Activated naive CD4-positive, alpha-beta T cell treated with anti-CD3 and anti-CD28 coated beads for 36 hours (primary cell): ENCODE measurements around the gene PFN2. TPM values are rescaled to one million over a fixed set of nuclear protein-coding genes. Genes with fewer than 3 reads are reported as not detected.

Experiments used
- CTCF ChIA-PET: fragments of 350-600 bp; sonication (Branson Sonifier 250); formaldehyde crosslinking; loops from one replicate; lab custom pipeline; 2021; ENCODE audit warnings: antibody characterized with exemption; lab: Charles Lee
- DNase-seq: peaks from one replicate; pipeline ENCODE4 v3.0.0-alpha.2; 2020
- H3K27ac Mint-ChIP-seq: one replicate; pipeline ENCODE4 v1.8.0; 2021; ENCODE audit warnings: mild to moderate bottlenecking, mixed read lengths
- H3K27me3 Mint-ChIP-seq: one replicate; pipeline ENCODE4 v1.8.0; 2021; ENCODE audit warnings: low read depth, mixed read lengths
- H3K36me3 Mint-ChIP-seq: one replicate; pipeline ENCODE4 v1.8.0; 2021; ENCODE audit warnings: low read depth, mixed read lengths
- H3K4me1 Mint-ChIP-seq: one replicate; pipeline ENCODE4 v1.8.0; 2021; ENCODE audit warnings: low read depth, mixed read lengths
- H3K4me3 Mint-ChIP-seq: one replicate; pipeline ENCODE4 v1.8.0; 2021; ENCODE audit warnings: mild to moderate bottlenecking, moderate library complexity, mixed read lengths
- H3K9me3 Mint-ChIP-seq: one replicate; pipeline ENCODE4 v1.8.0; 2021; ENCODE audit warnings: mixed read lengths
- intact Hi-C: fragments of 100-400 bp; cut with micrococcal nuclease; formaldehyde crosslinking; loops from one replicate; pipeline ENCODE4 v1.15.1; 2023
- total RNA-seq, 2 experiments: library from RNA; stranded (reverse); gene quantifications; one replicate each; pipeline ENCODE4 v1.2.3, GENCODE V29; 2021

PFN2 gene
- 1 to 10 TPM; 4.0 to 4.5 TPM for total RNA-seq

GRCh38 chr3:149970716-149971402, at the start of gene PFN2:
PFN2 (minus strand) TSS chr3:149970895; CDS start chr3:149970856, 39 bp downstream.
- H3K36me3 Mint-ChIP-seq, result no peaks in the 10 kb centered on the region
- intact Hi-C loops, result loop anchor here (1.0 to 10.0 kb wide), 5 partner anchors 89 to 466 kb away; partner anchors contain the start of genes COMMD2, RNF13 and TSC22D2
- peak within 1 kb of the TSS; percentile 30 for H3K27ac Mint-ChIP-seq
- DNase-seq, result peak; percentile 52
- peaks cover 11% of the 10 kb centered on the region for H3K4me1 Mint-ChIP-seq
- H3K27me3 Mint-ChIP-seq, result peaks cover 20% of the 10 kb centered on the region
- CTCF ChIA-PET, result interaction anchor here (8.5 kb wide), 1 partner anchor 212 kb away, joined by 63 read pairs; no protein-coding TSS in a partner anchor
- no peaks in the 10 kb centered on the region for H3K9me3 Mint-ChIP-seq
- H3K4me3 Mint-ChIP-seq, result peak within 1 kb of the TSS; percentile 87

- Mint-ChIP-seq H3K9me3 (no peaks in the 10 kb centered on the region), H3K4me3 (no peak overlapping the region), H3K36me3 (no peaks in the 10 kb centered on the region), H3K27me3 (peaks cover 3% of the 10 kb centered on the region), H3K27ac (no peak overlapping the region), H3K4me1 (no peaks in the 10 kb centered on the region)
- no peak for DNase-seq
- intact Hi-C loops, result no loop called here
- CTCF ChIA-PET, result no interaction called here
Observed at GRCh38 chr3:150015901-150016300, 45.2 kb upstream of the PFN2 start.

- Mint-ChIP-seq H3K4me1 (no peaks in the 10 kb centered on the region), H3K27me3 (peaks cover 3% of the 10 kb centered on the region), H3K36me3 (no peaks in the 10 kb centered on the region), H3K4me3 (no peak overlapping the region), H3K27ac (no peak overlapping the region), H3K9me3 (no peaks in the 10 kb centered on the region)
- DNase-seq, result no peak
- intact Hi-C loops, result no loop called here
- CTCF ChIA-PET, result interaction anchor here (0.6 kb wide), 1 partner anchor 263 kb away, joined by 3 read pairs; no protein-coding TSS in a partner anchor
Observed at GRCh38 chr3:150014782-150015181, 44.1 kb upstream of the PFN2 start.

GRCh38 chr3:150013801-150014200, 43.1 kb upstream of the PFN2 start:
- H3K36me3 Mint-ChIP-seq, result no peaks in the 10 kb centered on the region
- CTCF ChIA-PET, result no interaction called here
- peaks cover 3% of the 10 kb centered on the region for H3K27me3 Mint-ChIP-seq
- no peak for DNase-seq
- no peaks in the 10 kb centered on the region for H3K9me3 Mint-ChIP-seq
- H3K4me1 Mint-ChIP-seq, result no peaks in the 10 kb centered on the region
- no peak overlapping the region for H3K4me3 Mint-ChIP-seq
- intact Hi-C loops, result no loop called here
- H3K27ac Mint-ChIP-seq, result no peak overlapping the region

GRCh38 chr3:150006794-150007193, 36.1 kb upstream of the PFN2 start:
- CTCF ChIA-PET, result no interaction called here
- Mint-ChIP-seq H3K9me3 (no peaks in the 10 kb centered on the region), H3K27me3 (peaks cover 4% of the 10 kb centered on the region), H3K4me1 (no peaks in the 10 kb centered on the region), H3K27ac (no peak overlapping the region), H3K4me3 (no peak overlapping the region), H3K36me3 (no peaks in the 10 kb centered on the region)
- no peak for DNase-seq
- intact Hi-C loops, result no loop called here

- no peaks in the 10 kb centered on the region for H3K36me3 Mint-ChIP-seq
- intact Hi-C loops, result no loop called here
- H3K9me3 Mint-ChIP-seq, result no peaks in the 10 kb centered on the region
Observed at GRCh38 chr3:150005243-150006112, 34.8 kb upstream of the PFN2 start.

GRCh38 chr3:150000641-150001040, 29.9 kb upstream of the PFN2 start:
- Mint-ChIP-seq H3K36me3 (no peaks in the 10 kb centered on the region), H3K4me3 (no peak overlapping the region), H3K27ac (no peak overlapping the region), H3K9me3 (peaks cover 5% of the 10 kb centered on the region), H3K4me1 (no peaks in the 10 kb centered on the region), H3K27me3 (peaks cover 9% of the 10 kb centered on the region)
- DNase-seq, result no peak
- intact Hi-C loops, result no loop called here
- CTCF ChIA-PET, result interaction anchor here (0.6 to 1.4 kb wide), 2 partner anchors 121 to 639 kb away, joined by 3 to 5 read pairs; no protein-coding TSS in a partner anchor

More at GRCh38 chr3:150005243-150006112, 34.8 kb upstream of the PFN2 start:
- H3K4me3 Mint-ChIP-seq, result no peak overlapping the region
- CTCF ChIA-PET, result no interaction called here
- H3K27ac Mint-ChIP-seq, result no peak overlapping the region
- H3K4me1 Mint-ChIP-seq, result no peaks in the 10 kb centered on the region
- H3K27me3 Mint-ChIP-seq, result peaks cover 7% of the 10 kb centered on the region
- DNase-seq, result no peak

- peaks cover 14% of the 10 kb centered on the region for H3K9me3 Mint-ChIP-seq
- H3K27me3 Mint-ChIP-seq, result peaks cover 12% of the 10 kb centered on the region
- H3K36me3 Mint-ChIP-seq, result no peaks in the 10 kb centered on the region
- H3K4me3 Mint-ChIP-seq, result no peak overlapping the region
- no peak overlapping the region for H3K27ac Mint-ChIP-seq
- no peaks in the 10 kb centered on the region for H3K4me1 Mint-ChIP-seq
- CTCF ChIA-PET, result no interaction called here
- intact Hi-C loops, result no loop called here
- no peak for DNase-seq
Observed at GRCh38 chr3:149999421-149999820, 28.7 kb upstream of the PFN2 start.

- no peak overlapping the region for H3K4me3 Mint-ChIP-seq
- no peaks in the 10 kb centered on the region for H3K36me3 Mint-ChIP-seq
- CTCF ChIA-PET, result no interaction called here
- H3K27ac Mint-ChIP-seq, result no peak overlapping the region
- H3K9me3 Mint-ChIP-seq, result peaks cover 14% of the 10 kb centered on the region
- peaks cover 12% of the 10 kb centered on the region for H3K27me3 Mint-ChIP-seq
- no peaks in the 10 kb centered on the region for H3K4me1 Mint-ChIP-seq
- DNase-seq, result no peak
- intact Hi-C loops, result no loop called here
Observed at GRCh38 chr3:149998946-149999345, 28.3 kb upstream of the PFN2 start.

GRCh38 chr3:149992416-149993058, 21.8 kb upstream of the PFN2 start:
- Mint-ChIP-seq H3K27ac (no peak overlapping the region), H3K36me3 (no peaks in the 10 kb centered on the region), H3K9me3 (peaks cover 14% of the 10 kb centered on the region), H3K4me3 (no peak overlapping the region), H3K4me1 (no peaks in the 10 kb centered on the region), H3K27me3 (peaks cover 17% of the 10 kb centered on the region)
- DNase-seq, result no peak
- CTCF ChIA-PET, result no interaction called here
- intact Hi-C loops, result no loop called here

- intact Hi-C loops, result no loop called here
- Mint-ChIP-seq H3K27ac (no peak overlapping the region), H3K4me1 (no peaks in the 10 kb centered on the region), H3K9me3 (peaks cover 12% of the 10 kb centered on the region), H3K27me3 (peaks cover 14% of the 10 kb centered on the region), H3K36me3 (no peaks in the 10 kb centered on the region), H3K4me3 (no peak overlapping the region)
- CTCF ChIA-PET, result interaction anchor here (0.9 kb wide), 1 partner anchor 194 kb away, joined by 3 read pairs; no protein-coding TSS in a partner anchor
- DNase-seq, result no peak
Observed at GRCh38 chr3:149990423-149990948, 19.8 kb upstream of the PFN2 start.

GRCh38 chr3:149989307-149989706, 18.6 kb upstream of the PFN2 start:
- no peak overlapping the region for H3K27ac Mint-ChIP-seq
- H3K9me3 Mint-ChIP-seq, result peaks cover 4% of the 10 kb centered on the region
- H3K27me3 Mint-ChIP-seq, result peaks cover 10% of the 10 kb centered on the region
- H3K4me1 Mint-ChIP-seq, result no peaks in the 10 kb centered on the region
- DNase-seq, result no peak
- no peaks in the 10 kb centered on the region for H3K36me3 Mint-ChIP-seq
- intact Hi-C loops, result no loop called here
- no peak overlapping the region for H3K4me3 Mint-ChIP-seq
- CTCF ChIA-PET, result interaction anchor here (0.7 kb wide), 1 partner anchor 72 kb away, joined by 3 read pairs; no protein-coding TSS in a partner anchor
